ENCODE measurements around the gene SSX4B.
"Not testable (repeated sequence)": the region's sequence is repeated elsewhere in the genome, so short reads cannot be mapped to it uniquely, and the experiment has no call there.

DNA sequence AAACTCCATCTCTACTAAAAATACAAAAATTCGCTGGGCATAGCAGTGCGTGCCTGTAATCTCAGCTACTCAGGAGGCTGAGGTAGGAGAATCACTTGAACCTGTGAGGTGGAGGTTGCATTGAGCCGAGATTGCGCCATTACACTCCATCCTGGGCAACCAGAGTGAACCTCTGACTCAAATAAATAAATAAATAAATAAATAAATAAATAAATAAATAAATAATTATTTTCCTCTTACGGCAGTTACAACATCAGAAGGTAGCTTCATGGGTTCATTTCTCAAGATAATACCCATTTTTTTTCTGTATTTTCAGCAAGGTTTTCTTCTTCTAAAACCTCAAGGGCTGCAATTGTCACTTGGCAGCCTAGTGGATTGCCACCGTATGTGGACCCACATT is 35.4 kb upstream of the SSX4B start:
- TF ChIP-seq, protein P1, sequence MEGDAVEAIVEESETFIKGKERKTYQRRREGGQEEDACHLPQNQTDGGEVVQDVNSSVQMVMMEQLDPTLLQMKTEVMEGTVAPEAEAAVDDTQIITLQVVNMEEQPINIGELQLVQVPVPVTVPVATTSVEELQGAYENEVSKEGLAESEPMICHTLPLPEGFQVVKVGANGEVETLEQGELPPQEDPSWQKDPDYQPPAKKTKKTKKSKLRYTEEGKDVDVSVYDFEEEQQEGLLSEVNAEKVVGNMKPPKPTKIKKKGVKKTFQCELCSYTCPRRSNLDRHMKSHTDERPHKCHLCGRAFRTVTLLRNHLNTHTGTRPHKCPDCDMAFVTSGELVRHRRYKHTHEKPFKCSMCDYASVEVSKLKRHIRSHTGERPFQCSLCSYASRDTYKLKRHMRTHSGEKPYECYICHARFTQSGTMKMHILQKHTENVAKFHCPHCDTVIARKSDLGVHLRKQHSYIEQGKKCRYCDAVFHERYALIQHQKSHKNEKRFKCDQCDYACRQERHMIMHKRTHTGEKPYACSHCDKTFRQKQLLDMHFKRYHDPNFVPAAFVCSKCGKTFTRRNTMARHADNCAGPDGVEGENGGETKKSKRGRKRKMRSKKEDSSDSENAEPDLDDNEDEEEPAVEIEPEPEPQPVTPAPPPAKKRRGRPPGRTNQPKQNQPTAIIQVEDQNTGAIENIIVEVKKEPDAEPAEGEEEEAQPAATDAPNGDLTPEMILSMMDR (IDR thresholded peaks at IDR 0.05), result not testable (repeated sequence)
- not testable (repeated sequence) for TF ChIP-seq POLR2A (IDR thresholded peaks at IDR 0.05)
